SJCRH30 (cell line): ENCODE measurements around the gene SPINK8. TPM values are rescaled to one million over a fixed set of nuclear protein-coding genes. Genes with fewer than 3 reads are reported as not detected.
"Not testable (repeated sequence)": the region's sequence is repeated elsewhere in the genome, so short reads cannot be mapped to it uniquely, and the experiment has no call there.

Source experiments
- DNase-seq, 2 experiments: peaks; one replicate each; pipeline ENCODE4 v3.0.0-alpha.2; 2015 to 2020
- H3K27ac ChIP-seq: fragments of 250-450 bp; sonication (Bioruptor Pico); 2 replicates; pipeline ENCODE4 v1.5.1; 2020; ENCODE audit warnings: mild to moderate bottlenecking, moderate library complexity
- H3K27me3 ChIP-seq: fragments of 250-450 bp; sonication (Bioruptor Pico); 2 replicates; pipeline ENCODE4 v1.5.1; 2020; ENCODE audit warnings: mild to moderate bottlenecking, moderate library complexity
- H3K36me3 ChIP-seq: fragments of 250-450 bp; sonication (Bioruptor Pico); 2 replicates; pipeline ENCODE4 v1.5.1; 2020; ENCODE audit warnings: mild to moderate bottlenecking, moderate library complexity
- H3K4me1 ChIP-seq: fragments of 250-450 bp; sonication (Bioruptor Pico); 2 replicates; pipeline ENCODE4 v1.5.1; 2020; ENCODE audit warnings: mild to moderate bottlenecking, moderate library complexity
- H3K4me3 ChIP-seq: fragments of 250-450 bp; sonication (Bioruptor Pico); 2 replicates; pipeline ENCODE4 v1.5.1; 2020; ENCODE audit warnings: mild to moderate bottlenecking, moderate library complexity
- H3K9me3 ChIP-seq: fragments of 250-450 bp; sonication (Bioruptor Pico); replicated peaks from 2 replicates; pipeline ENCODE4 v1.5.1; 2020; ENCODE audit warnings: mild to moderate bottlenecking, moderate library complexity
- total RNA-seq: library from RNA; depleted of rRNA; stranded (reverse); fragments of >200 nt; shearing (Covaris generic); gene quantifications from 2 replicates; pipeline ENCODE4 v1.2.3, GENCODE V29; 2014

SPINK8 gene
- total RNA-seq, 1 experiment from 2014 or later = not detected

GRCh38 chr3:48344867-48345507 is 11.5 kb upstream of the SPINK8 start:
- Histone ChIP-seq H3K4me3 (no peak overlapping the region), H3K36me3 (no peaks in the 10 kb centered on the region), H3K27ac (no peak overlapping the region), H3K9me3 (no peaks in the 10 kb centered on the region), H3K27me3 (no peaks in the 10 kb centered on the region), H3K4me1 (peaks cover 25% of the 10 kb centered on the region)
- DNase-seq = peak; percentile 22 to 40

GRCh38 chr3:48343432-48343831 is 10.0 kb upstream of the SPINK8 start:
- H3K36me3 ChIP-seq = no peaks in the 10 kb centered on the region
- H3K4me3 ChIP-seq = no peak overlapping the region
- H3K9me3 ChIP-seq = no peaks in the 10 kb centered on the region
- H3K4me1 ChIP-seq = peaks cover 37% of the 10 kb centered on the region
- no peak for DNase-seq
- H3K27me3 ChIP-seq = no peaks in the 10 kb centered on the region
- no peak overlapping the region for H3K27ac ChIP-seq

GRCh38 chr3:48338635-48339034 is 5.2 kb upstream of the SPINK8 start:
- peak; percentile 96 to 97 for DNase-seq
- Histone ChIP-seq H3K27me3 (no peaks in the 10 kb centered on the region), H3K4me3 (no peak overlapping the region), H3K27ac (peak overlapping the region; percentile 76), H3K4me1 (peaks cover 45% of the 10 kb centered on the region), H3K9me3 (no peaks in the 10 kb centered on the region), H3K36me3 (no peaks in the 10 kb centered on the region)

GRCh38 chr3:48337536-48337935 is 4.1 kb upstream of the SPINK8 start:
- DNase-seq = not testable (repeated sequence)

GRCh38 chr3:48335286-48335685 is 1.8 kb upstream of the SPINK8 start:
- H3K4me3 ChIP-seq, H3K27me3 ChIP-seq, H3K9me3 ChIP-seq, H3K36me3 ChIP-seq, DNase-seq: not testable (repeated sequence)
- Histone ChIP-seq H3K27ac (peak overlapping the region; percentile 99; the same call in 1 of the 2 replicates), H3K4me1 (peaks cover 65% of the 10 kb centered on the region)

More at GRCh38 chr3:48337536-48337935, 4.1 kb upstream of the SPINK8 start:
- not testable (repeated sequence) for H3K9me3 ChIP-seq, H3K4me3 ChIP-seq, H3K36me3 ChIP-seq, H3K27me3 ChIP-seq
- H3K27ac ChIP-seq = peak overlapping the region; percentile 76
- H3K4me1 ChIP-seq = peaks cover 55% of the 10 kb centered on the region

GRCh38 chr3:48334605-48335004 is 1.1 kb upstream of the SPINK8 start:
- H3K4me1 ChIP-seq = peaks cover 61% of the 10 kb centered on the region
- H3K27me3 ChIP-seq = no peaks in the 10 kb centered on the region
- no peak for DNase-seq
- H3K9me3 ChIP-seq = no peaks in the 10 kb centered on the region
- H3K4me3 ChIP-seq = no peak overlapping the region
- peak overlapping the region; percentile 99 for H3K27ac ChIP-seq
- H3K36me3 ChIP-seq = no peaks in the 10 kb centered on the region

GRCh38 chr3:48331706-48332435 is 1.6 kb downstream of the SPINK8 start:
- H3K4me3 ChIP-seq, DNase-seq, H3K36me3 ChIP-seq, H3K27me3 ChIP-seq, H3K9me3 ChIP-seq: not testable (repeated sequence)
- Histone ChIP-seq H3K4me1 (peaks cover 41% of the 10 kb centered on the region), H3K27ac (peak overlapping the region; percentile 99)

- DNase-seq = no peak
- Histone ChIP-seq H3K27ac (no peak overlapping the region), H3K4me1 (no peaks in the 10 kb centered on the region), H3K4me3 (no peak overlapping the region), H3K36me3 (no peaks in the 10 kb centered on the region), H3K27me3 (no peaks in the 10 kb centered on the region), H3K9me3 (no peaks in the 10 kb centered on the region; the same call in 1 of the 2 replicates)
Observed at GRCh38 chr3:48320996-48321395, 12.5 kb downstream of the SPINK8 start.

GRCh38 chr3:48318713-48319468 is 14.6 kb downstream of the SPINK8 start:
- no peaks in the 10 kb centered on the region for H3K4me1 ChIP-seq
- no peaks in the 10 kb centered on the region for H3K36me3 ChIP-seq
- H3K9me3 ChIP-seq = peaks cover 12% of the 10 kb centered on the region
- H3K4me3 ChIP-seq = no peak overlapping the region
- H3K27me3 ChIP-seq = no peaks in the 10 kb centered on the region
- no peak for DNase-seq
- no peak overlapping the region for H3K27ac ChIP-seq

- Histone ChIP-seq H3K9me3 (peaks cover 12% of the 10 kb centered on the region), H3K36me3 (no peaks in the 10 kb centered on the region), H3K4me3 (no peak overlapping the region), H3K27ac (no peak overlapping the region), H3K4me1 (no peaks in the 10 kb centered on the region), H3K27me3 (no peaks in the 10 kb centered on the region)
- no peak for DNase-seq
Observed at GRCh38 chr3:48314542-48314941, 18.9 kb downstream of the SPINK8 start.

- Histone ChIP-seq H3K4me3 (no peak overlapping the region), H3K4me1 (peaks cover 4% of the 10 kb centered on the region; the same call in 1 of the 2 replicates), H3K27ac (no peak overlapping the region), H3K36me3 (no peaks in the 10 kb centered on the region), H3K9me3 (no peaks in the 10 kb centered on the region; the same call in none of the 2 replicates), H3K27me3 (no peaks in the 10 kb centered on the region)
- no peak for DNase-seq
Observed at GRCh38 chr3:48306860-48307530, 26.5 kb downstream of the SPINK8 start.

- H3K4me3 ChIP-seq = no peak overlapping the region
- no peaks in the 10 kb centered on the region; the same call in none of the 2 replicates for H3K9me3 ChIP-seq
- H3K27me3 ChIP-seq = no peaks in the 10 kb centered on the region
- DNase-seq = no peak
- peaks cover 4% of the 10 kb centered on the region; the same call in 1 of the 2 replicates for H3K4me1 ChIP-seq
- H3K27ac ChIP-seq = no peak overlapping the region
- H3K36me3 ChIP-seq = no peaks in the 10 kb centered on the region
Observed at GRCh38 chr3:48306290-48306689, 27.2 kb downstream of the SPINK8 start.

GRCh38 chr3:48305396-48305795 is 28.1 kb downstream of the SPINK8 start:
- H3K4me1 ChIP-seq = peaks cover 4% of the 10 kb centered on the region; the same call in 1 of the 2 replicates
- no peaks in the 10 kb centered on the region; the same call in 1 of the 2 replicates for H3K9me3 ChIP-seq
- no peak for DNase-seq
- no peak overlapping the region for H3K27ac ChIP-seq
- H3K4me3 ChIP-seq = no peak overlapping the region
- H3K36me3 ChIP-seq = no peaks in the 10 kb centered on the region
- H3K27me3 ChIP-seq = no peaks in the 10 kb centered on the region

GRCh38 chr3:48303021-48303420 is 30.4 kb downstream of the SPINK8 start:
- H3K27me3 ChIP-seq = no peaks in the 10 kb centered on the region
- H3K27ac ChIP-seq = no peak overlapping the region
- no peak overlapping the region for H3K4me3 ChIP-seq
- no peak for DNase-seq
- 0 out of 2 replicates have a peak, but pooled peaks cover 4% of the 10 kb centered on the region for H3K36me3 ChIP-seq
- H3K4me1 ChIP-seq = peaks cover 4% of the 10 kb centered on the region; the same call in 1 of the 2 replicates
- no peaks in the 10 kb centered on the region; the same call in 1 of the 2 replicates for H3K9me3 ChIP-seq
